Medulla oblongata (tissue), 1 donor: ENCODE measurements around the gene SEZ6L2.
"Not testable (repeated sequence)": the region's sequence is repeated elsewhere in the genome, so short reads cannot be mapped to it uniquely, and the experiment has no call there.

Experiments used
- DNase-seq: peaks from one replicate; pipeline ENCODE4 v3.0.0-alpha.2; 2015; ENCODE audit errors: extremely low spot score

Gene SEZ6L2

GRCh38 chr16:29899516-29900101 lies at the start of gene SEZ6L2:
Gene SEZ6L2 (minus strand): TSS chr16:29899550. CDS start chr16:29899019, 531 bp downstream.
- peak; percentile 81 for DNase-seq

- DNase-seq, result no peak
Measured at GRCh38 chr16:29947897-29948296, 48.5 kb upstream of the SEZ6L2 start.

- no peak for DNase-seq
Measured at GRCh38 chr16:29943846-29944799, 44.8 kb upstream of the SEZ6L2 start.

GRCh38 chr16:29940656-29941055 lies 41.3 kb upstream of the SEZ6L2 start:
- no peak for DNase-seq

GRCh38 chr16:29931750-29932149 lies 32.4 kb upstream of the SEZ6L2 start:
- DNase-seq, result not testable (repeated sequence)

- peak; percentile 45 for DNase-seq
Measured at GRCh38 chr16:29927070-29927905, 27.9 kb upstream of the SEZ6L2 start.

- DNase-seq, result peak; percentile 38
Measured at GRCh38 chr16:29926711-29927052, 27.3 kb upstream of the SEZ6L2 start.

- DNase-seq, result peak; percentile 93
Measured at GRCh38 chr16:29925781-29926710, 26.7 kb upstream of the SEZ6L2 start, which contains the start of gene KCTD13. Gene KCTD13 (minus strand): TSS chr16:29926226. CDS start chr16:29926033, 193 bp downstream.

- DNase-seq, result peak; percentile 59
Measured at GRCh38 chr16:29925105-29925756, 25.9 kb upstream of the SEZ6L2 start.

GRCh38 chr16:29922986-29923501 lies 23.7 kb upstream of the SEZ6L2 start:
- no peak for DNase-seq

GRCh38 chr16:29922326-29922725 lies 23.0 kb upstream of the SEZ6L2 start:
- DNase-seq, result no peak

GRCh38 chr16:29921034-29921385 lies 21.7 kb upstream of the SEZ6L2 start:
- no peak for DNase-seq

GRCh38 chr16:29920288-29921033 lies 21.1 kb upstream of the SEZ6L2 start:
- peak; percentile 48 for DNase-seq

GRCh38 chr16:29916979-29917378 lies 17.6 kb upstream of the SEZ6L2 start:
- no peak for DNase-seq

- no peak for DNase-seq
Measured at GRCh38 chr16:29915590-29916247, 16.4 kb upstream of the SEZ6L2 start.

GRCh38 chr16:29913514-29913913 lies 14.2 kb upstream of the SEZ6L2 start:
- DNase-seq, result no peak

- DNase-seq, result no peak
Measured at GRCh38 chr16:29912087-29912486, 12.7 kb upstream of the SEZ6L2 start.

- DNase-seq, result no peak
Measured at GRCh38 chr16:29911676-29912010, 12.3 kb upstream of the SEZ6L2 start.
